ENCODE data around the gene SLC35E3.

DNA sequence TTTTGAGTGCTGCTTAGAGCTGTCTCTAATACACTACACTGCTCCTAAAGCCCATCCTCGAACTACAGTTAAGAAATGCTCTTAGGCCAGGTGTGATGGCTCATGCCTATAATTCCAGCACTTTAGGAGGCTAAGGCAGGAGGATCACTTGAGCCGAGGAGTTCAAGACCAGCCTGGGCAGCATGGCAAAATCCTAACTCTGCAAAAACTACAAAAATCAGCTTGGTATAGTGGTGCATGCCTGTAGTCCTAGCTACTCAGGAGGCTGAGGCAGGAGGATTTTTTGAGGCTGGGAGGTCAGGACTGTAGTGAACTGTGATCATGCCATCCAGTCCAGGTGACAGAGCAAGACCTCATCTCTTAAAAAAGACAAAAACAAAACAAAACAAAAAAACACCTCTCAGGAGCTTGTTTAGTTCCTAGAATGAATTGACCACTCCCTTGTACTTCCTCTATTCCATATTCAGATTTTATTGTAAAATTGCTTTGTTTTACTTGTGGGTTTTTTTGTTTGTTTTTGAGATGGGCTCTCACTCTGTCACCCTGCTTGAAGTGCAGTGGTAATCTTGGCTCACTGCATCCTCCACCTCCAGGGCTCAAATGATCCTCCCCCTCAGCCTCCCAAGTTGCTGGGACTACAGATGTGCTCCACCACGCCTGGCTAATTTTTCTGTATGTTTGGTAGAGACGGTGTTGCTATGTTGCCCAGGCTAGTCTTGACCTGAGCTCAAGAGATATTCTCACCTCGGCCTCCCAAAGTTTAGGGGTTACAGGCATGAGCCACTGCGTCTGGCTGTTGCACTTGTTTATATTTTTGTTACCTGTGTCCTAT lies 75.6 kb downstream of the SLC35E3 start:
- no peak for TF ChIP-seq CTCF (conservative IDR thresholded peaks at IDR 0.05 in 1 of 2, IDR thresholded peaks at IDR 0.05 in 1 of 2; ENCODE audit: low read depth in 1 of 2, low read length in 2 of 2)
- TF ChIP-seq EZH2 (IDR thresholded peaks at IDR 0.05; ENCODE audit: low read length, missing control alignments) = no peak

Data from fibroblast of lung (primary cell).